GM12872 (cell line): Measurements from ENCODE around the gene PPM1H.

ENCODE experiments used
- CTCF ChIP-seq: IDR thresholded peaks from 3 replicates; pipeline ENCODE4 v1.5.1; 2011; ENCODE audit warnings: low read depth, mild to moderate bottlenecking, low read length, moderate library complexity; ENCODE audit not compliant: insufficient read depth

PPM1H gene

GRCh38 chr12:62910549-62911169 is 24.3 kb downstream of the PPM1H start:
- no peak for TF ChIP-seq CTCF

- TF ChIP-seq CTCF: no peak
Measured at GRCh38 chr12:62909340-62909739, 25.6 kb downstream of the PPM1H start.

GRCh38 chr12:62908674-62909073 is 26.3 kb downstream of the PPM1H start:
- no peak for TF ChIP-seq CTCF

- no peak for TF ChIP-seq CTCF
Measured at GRCh38 chr12:62907561-62907960, 27.4 kb downstream of the PPM1H start.

- TF ChIP-seq CTCF: no peak
Measured at GRCh38 chr12:62907078-62907477, 27.9 kb downstream of the PPM1H start.

- no peak for TF ChIP-seq CTCF
Measured at GRCh38 chr12:62903151-62903550, 31.8 kb downstream of the PPM1H start.

GRCh38 chr12:62900686-62901272 is 34.2 kb downstream of the PPM1H start:
- TF ChIP-seq CTCF: no peak
